ENCODE data around the gene CLK4.
A peak's percentile ranks its signal among the peaks of the same experiment; 100 is the strongest.

CLK4 gene

GRCh38 chr5:178626484-178627258 is at the start of gene CLK4:
CLK4 (minus strand) TSS chr5:178627050; CDS start chr5:178623416, 3,634 bp downstream.
- no peaks in the 10 kb centered on the region for H3K27me3 Mint-ChIP-seq
- peak within 1 kb of the TSS; percentile 90 to 96 for H3K4me3 Mint-ChIP-seq
- H3K4me1 Mint-ChIP-seq = peaks cover 26 to 44% of the 10 kb centered on the region in 2 donors
- peak within 1 kb of the TSS; percentile 98 for H3K27ac Mint-ChIP-seq
- DNase-seq = peak; percentile 96
- H3K9me3 Mint-ChIP-seq = peaks cover 2 to 4% of the 10 kb centered on the region in 2 donors
- peaks cover 5 to 18% of the 10 kb centered on the region in 2 donors for H3K36me3 Mint-ChIP-seq
- peak; percentile 83 to 87 for ATAC-seq (replicated peaks)

GRCh38 chr5:178675922-178676321 is 49.1 kb upstream of the CLK4 start:
- no peak for ATAC-seq (replicated peaks)
- Mint-ChIP-seq H3K4me3 (no peak overlapping the region), H3K27me3 (peaks cover 6 to 27% of the 10 kb centered on the region in 2 donors), H3K4me1 (peaks cover 4 to 10% of the 10 kb centered on the region in 2 donors), H3K27ac (no peak overlapping the region), H3K9me3 (no peaks in the 10 kb centered on the region), H3K36me3 (no peaks in the 10 kb centered on the region)
- DNase-seq = no peak

GRCh38 chr5:178674334-178674733 is 47.5 kb upstream of the CLK4 start:
- H3K4me1 Mint-ChIP-seq = peaks cover 4 to 10% of the 10 kb centered on the region in 2 donors
- peaks cover 7 to 28% of the 10 kb centered on the region in 2 donors for H3K27me3 Mint-ChIP-seq
- H3K36me3 Mint-ChIP-seq = no peaks in the 10 kb centered on the region

GRCh38 chr5:178673801-178674295 is 47.0 kb upstream of the CLK4 start:
- Mint-ChIP-seq H3K27me3 (peaks cover 11 to 29% of the 10 kb centered on the region in 2 donors), H3K9me3 (no peaks in the 10 kb centered on the region), H3K4me1 (peaks cover 4 to 10% of the 10 kb centered on the region in 2 donors), H3K4me3 (no peak overlapping the region), H3K27ac (no peak overlapping the region), H3K36me3 (no peaks in the 10 kb centered on the region)
- no peak for DNase-seq
- ATAC-seq (replicated peaks) = no peak

More at GRCh38 chr5:178674334-178674733, 47.5 kb upstream of the CLK4 start:
- no peak overlapping the region for H3K27ac Mint-ChIP-seq
- DNase-seq (no peak), ATAC-seq (replicated peaks) (no peak)
- no peaks in the 10 kb centered on the region for H3K9me3 Mint-ChIP-seq
- no peak overlapping the region for H3K4me3 Mint-ChIP-seq

GRCh38 chr5:178672630-178673029 is 45.8 kb upstream of the CLK4 start:
- peak; percentile 86 to 94 for ATAC-seq (replicated peaks)
- Mint-ChIP-seq H3K36me3 (no peaks in the 10 kb centered on the region), H3K4me3 (no peak overlapping the region), H3K9me3 (no peaks in the 10 kb centered on the region), H3K4me1 (peaks cover 4 to 10% of the 10 kb centered on the region in 2 donors), H3K27me3 (peaks cover 11 to 23% of the 10 kb centered on the region in 2 donors), H3K27ac (peak overlapping the region; percentile 75)
- DNase-seq = peak; percentile 9

GRCh38 chr5:178671602-178672144 is 44.8 kb upstream of the CLK4 start:
- Mint-ChIP-seq H3K4me3 (no peak overlapping the region), H3K27me3 (peaks cover 11 to 21% of the 10 kb centered on the region in 2 donors), H3K4me1 (peaks cover 4 to 10% of the 10 kb centered on the region in 2 donors), H3K9me3 (no peaks in the 10 kb centered on the region), H3K27ac (no peak overlapping the region), H3K36me3 (no peaks in the 10 kb centered on the region)
- ATAC-seq (replicated peaks) (no peak), DNase-seq (no peak)

- Mint-ChIP-seq H3K4me1 (peaks cover 4 to 10% of the 10 kb centered on the region in 2 donors), H3K27me3 (peaks cover 11 to 21% of the 10 kb centered on the region in 2 donors), H3K9me3 (no peaks in the 10 kb centered on the region), H3K36me3 (no peaks in the 10 kb centered on the region), H3K4me3 (no peak overlapping the region), H3K27ac (no peak overlapping the region)
- DNase-seq (no peak), ATAC-seq (replicated peaks) (no peak)
Observed at GRCh38 chr5:178670351-178670885, 43.6 kb upstream of the CLK4 start.

- Mint-ChIP-seq H3K27me3 (peaks cover 21 to 33% of the 10 kb centered on the region in 2 donors), H3K36me3 (no peaks in the 10 kb centered on the region), H3K4me3 (no peak overlapping the region), H3K4me1 (peaks cover 4 to 10% of the 10 kb centered on the region in 2 donors), H3K27ac (no peak overlapping the region), H3K9me3 (no peaks in the 10 kb centered on the region)
- ATAC-seq (replicated peaks) (peak in 1 of 2 donors; percentile 51), DNase-seq (no peak)
Observed at GRCh38 chr5:178668579-178668978, 41.7 kb upstream of the CLK4 start.

- Mint-ChIP-seq H3K36me3 (no peaks in the 10 kb centered on the region), H3K9me3 (no peaks in the 10 kb centered on the region), H3K27me3 (peaks cover 24 to 33% of the 10 kb centered on the region in 2 donors), H3K4me1 (peaks cover 2 to 7% of the 10 kb centered on the region in 2 donors), H3K27ac (no peak overlapping the region), H3K4me3 (no peak overlapping the region)
- no peak for ATAC-seq (replicated peaks)
- no peak for DNase-seq
Observed at GRCh38 chr5:178667688-178668087, 40.8 kb upstream of the CLK4 start.

- no peaks in the 10 kb centered on the region for H3K36me3 Mint-ChIP-seq
- no peak overlapping the region for H3K4me3 Mint-ChIP-seq
- no peak overlapping the region for H3K27ac Mint-ChIP-seq
- H3K9me3 Mint-ChIP-seq = no peaks in the 10 kb centered on the region
- DNase-seq (no peak), ATAC-seq (replicated peaks) (no peak)
- peaks cover 0 to 1% of the 10 kb centered on the region in 2 donors for H3K4me1 Mint-ChIP-seq
- H3K27me3 Mint-ChIP-seq = peaks cover 24 to 37% of the 10 kb centered on the region in 2 donors
Observed at GRCh38 chr5:178667101-178667500, 40.3 kb upstream of the CLK4 start.

GRCh38 chr5:178664141-178664540 is 37.3 kb upstream of the CLK4 start:
- ATAC-seq (replicated peaks) = no peak
- H3K36me3 Mint-ChIP-seq = no peaks in the 10 kb centered on the region

GRCh38 chr5:178662541-178662860 is 35.7 kb upstream of the CLK4 start:
- H3K4me3 Mint-ChIP-seq = no peak overlapping the region
- no peaks in the 10 kb centered on the region for H3K4me1 Mint-ChIP-seq
- no peak overlapping the region for H3K27ac Mint-ChIP-seq
- H3K27me3 Mint-ChIP-seq = peaks cover 27 to 34% of the 10 kb centered on the region in 2 donors
- no peak for DNase-seq
- ATAC-seq (replicated peaks) = no peak
- no peaks in the 10 kb centered on the region for H3K9me3 Mint-ChIP-seq
- H3K36me3 Mint-ChIP-seq = no peaks in the 10 kb centered on the region

More at GRCh38 chr5:178664141-178664540, 37.3 kb upstream of the CLK4 start:
- H3K27ac Mint-ChIP-seq = no peak overlapping the region
- no peaks in the 10 kb centered on the region for H3K9me3 Mint-ChIP-seq
- H3K4me3 Mint-ChIP-seq = no peak overlapping the region
- H3K4me1 Mint-ChIP-seq = no peaks in the 10 kb centered on the region
- peaks cover 20 to 31% of the 10 kb centered on the region in 2 donors for H3K27me3 Mint-ChIP-seq
- DNase-seq = no peak

GRCh38 chr5:178661836-178662540 is 35.1 kb upstream of the CLK4 start:
- no peaks in the 10 kb centered on the region for H3K4me1 Mint-ChIP-seq
- DNase-seq (no peak), ATAC-seq (replicated peaks) (no peak)
- H3K36me3 Mint-ChIP-seq = no peaks in the 10 kb centered on the region
- H3K9me3 Mint-ChIP-seq = no peaks in the 10 kb centered on the region
- peaks cover 32 to 36% of the 10 kb centered on the region in 2 donors for H3K27me3 Mint-ChIP-seq
- H3K27ac Mint-ChIP-seq = no peak overlapping the region
- no peak overlapping the region for H3K4me3 Mint-ChIP-seq

All from stimulated activated naive B cell treated with anti-CD40 and anti-IgM and Interleukin-4, amounts not matched to agents 10 μg/mL and 1 μg/mL and 100 μg/mL, for 72 hours (primary cell).